Measurements from ENCODE around the gene C2orf81.
"Not testable (repeated sequence)": the region's sequence is repeated elsewhere in the genome, so short reads cannot be mapped to it uniquely, and the experiment has no call there.

Gene C2orf81

GRCh38 chr2:74427551-74427950 lies 6.1 kb upstream of the C2orf81 start:
- DNase-seq: no peak
- in situ Hi-C loops (cut with HindIII; ENCODE audit: low pct_ligation_motif_present, low pct_unique_long_range_greater_than_20kb, low sequenced_read_pairs): no loop called here

GRCh38 chr2:74426181-74426758 lies 4.9 kb upstream of the C2orf81 start:
- DNase-seq: no peak
- in situ Hi-C loops (cut with HindIII; ENCODE audit: low pct_ligation_motif_present, low pct_unique_long_range_greater_than_20kb, low sequenced_read_pairs): no loop called here

DNA sequence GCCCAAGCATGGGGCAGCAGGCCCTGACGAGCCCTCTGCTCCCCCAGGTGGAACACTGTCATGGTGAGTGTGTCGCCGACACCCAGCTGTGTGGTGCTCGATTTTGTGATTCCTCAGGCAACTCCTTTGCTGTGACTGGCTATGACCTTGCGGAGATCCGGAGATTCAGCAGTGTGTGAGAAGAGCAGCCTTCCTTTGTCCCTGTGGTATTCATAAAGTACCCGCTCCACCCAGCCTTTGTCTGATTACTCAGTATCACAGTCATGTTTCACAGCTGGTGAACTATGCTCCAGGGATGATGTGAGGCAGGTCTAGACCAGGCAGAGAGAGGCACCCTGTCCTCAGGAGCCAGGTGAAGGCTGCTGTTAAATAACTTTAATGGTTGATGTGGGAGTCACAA lies 4.1 kb upstream of the C2orf81 start:
- DNase-seq: no peak
- in situ Hi-C loops (cut with HindIII; ENCODE audit: low pct_ligation_motif_present, low pct_unique_long_range_greater_than_20kb, low sequenced_read_pairs): no loop called here

DNA sequence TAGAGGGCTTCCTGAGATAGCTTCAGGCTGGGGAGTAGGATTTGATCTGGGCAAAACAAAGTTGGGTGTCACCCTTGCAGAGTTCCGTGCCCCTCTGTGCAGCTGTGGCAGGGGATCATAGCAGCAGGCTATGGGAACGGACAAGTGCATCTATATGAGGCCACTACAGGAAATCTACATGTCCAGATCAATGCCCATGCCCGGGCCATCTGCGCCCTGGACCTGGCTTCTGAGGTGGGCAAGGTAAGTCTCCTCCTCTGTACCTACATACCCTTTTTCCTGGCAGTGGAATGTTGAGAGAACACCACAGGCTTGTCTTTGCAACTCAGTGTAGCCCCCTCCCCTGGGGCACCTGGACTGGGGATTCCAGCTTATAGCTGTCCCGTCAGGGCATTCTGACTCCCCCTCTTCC lies 3.6 kb upstream of the C2orf81 start:
- in situ Hi-C loops (cut with HindIII; ENCODE audit: low pct_ligation_motif_present, low pct_unique_long_range_greater_than_20kb, low sequenced_read_pairs): no loop called here
- no peak for DNase-seq

DNA sequence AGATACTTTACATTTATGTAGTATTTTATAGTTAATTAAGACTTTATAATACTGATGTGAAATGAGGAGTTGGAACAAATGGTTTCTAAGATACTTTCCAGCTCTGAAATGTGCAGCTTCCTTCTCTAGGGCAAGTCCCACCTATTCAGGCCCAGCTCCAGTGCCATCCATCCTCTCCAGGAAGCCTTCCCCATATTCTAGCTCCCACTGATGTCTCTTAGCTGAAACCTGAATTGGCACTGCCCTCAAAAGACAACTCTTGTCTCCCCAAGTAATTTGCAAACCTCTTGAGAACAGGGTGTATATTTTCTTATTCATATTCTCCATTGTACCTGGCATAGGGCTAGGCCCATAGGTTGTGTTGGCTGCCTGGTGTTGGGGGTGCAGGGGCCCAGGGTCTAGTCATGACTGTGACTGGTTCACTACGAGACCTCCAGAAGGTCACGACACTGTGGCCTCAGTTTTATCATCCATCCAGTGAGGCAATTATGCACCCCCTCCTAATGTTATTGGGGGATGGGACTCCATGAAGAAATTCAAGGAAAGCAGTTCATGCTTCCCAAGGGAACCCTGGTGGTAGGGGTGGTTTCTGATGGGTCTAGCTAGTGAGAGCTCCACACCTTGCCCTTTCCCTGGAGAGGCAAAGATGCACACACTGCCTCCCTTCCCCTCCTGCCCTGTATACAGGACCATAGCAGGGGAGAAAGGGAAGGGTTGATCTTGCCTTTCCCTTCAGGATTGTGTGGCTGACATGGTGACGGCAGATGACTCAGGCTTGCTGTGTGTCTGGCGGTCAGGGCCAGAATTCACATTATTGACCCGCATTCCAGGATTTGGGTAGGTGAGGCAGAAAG lies 2.9 kb upstream of the C2orf81 start:
- DNase-seq: no peak
- in situ Hi-C loops (cut with HindIII; ENCODE audit: low pct_ligation_motif_present, low pct_unique_long_range_greater_than_20kb, low sequenced_read_pairs): no loop called here

- DNase-seq: no peak
- in situ Hi-C loops (cut with HindIII; ENCODE audit: low pct_ligation_motif_present, low pct_unique_long_range_greater_than_20kb, low sequenced_read_pairs): no loop called here
Measured at GRCh38 chr2:74423231-74424095, 2.0 kb upstream of the C2orf81 start.

GRCh38 chr2:74420443-74421103 lies 846 bp downstream of the C2orf81 start:
- DNase-seq; in situ Hi-C loops (cut with HindIII; ENCODE audit: low pct_ligation_motif_present, low pct_unique_long_range_greater_than_20kb, low sequenced_read_pairs): not testable (repeated sequence)

DNA sequence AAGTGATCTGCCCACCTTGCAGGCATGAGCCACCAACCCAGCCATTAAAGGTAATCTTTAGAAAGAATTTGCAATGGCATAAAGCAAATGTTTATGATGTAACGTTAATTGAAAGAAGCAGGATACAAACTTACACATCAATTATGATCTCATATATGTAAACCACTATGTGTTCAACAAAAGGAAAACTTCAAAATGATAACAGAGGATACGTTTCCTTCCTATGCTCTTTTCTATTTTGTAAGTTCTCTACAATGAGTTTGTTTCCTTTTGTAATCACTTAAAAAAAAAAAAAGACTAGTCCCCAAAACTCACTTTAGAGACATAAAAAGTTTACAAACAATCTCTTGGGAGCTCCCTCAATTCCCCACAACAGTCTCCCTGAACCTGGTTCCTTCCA lies 1.4 kb downstream of the C2orf81 start:
- in situ Hi-C loops (cut with HindIII; ENCODE audit: low pct_ligation_motif_present, low pct_unique_long_range_greater_than_20kb, low sequenced_read_pairs): no loop called here
- no peak for DNase-seq

GRCh38 chr2:74419345-74419744 lies 2.1 kb downstream of the C2orf81 start:
- no peak for DNase-seq
- in situ Hi-C loops (cut with HindIII; ENCODE audit: low pct_ligation_motif_present, low pct_unique_long_range_greater_than_20kb, low sequenced_read_pairs): no loop called here

DNA sequence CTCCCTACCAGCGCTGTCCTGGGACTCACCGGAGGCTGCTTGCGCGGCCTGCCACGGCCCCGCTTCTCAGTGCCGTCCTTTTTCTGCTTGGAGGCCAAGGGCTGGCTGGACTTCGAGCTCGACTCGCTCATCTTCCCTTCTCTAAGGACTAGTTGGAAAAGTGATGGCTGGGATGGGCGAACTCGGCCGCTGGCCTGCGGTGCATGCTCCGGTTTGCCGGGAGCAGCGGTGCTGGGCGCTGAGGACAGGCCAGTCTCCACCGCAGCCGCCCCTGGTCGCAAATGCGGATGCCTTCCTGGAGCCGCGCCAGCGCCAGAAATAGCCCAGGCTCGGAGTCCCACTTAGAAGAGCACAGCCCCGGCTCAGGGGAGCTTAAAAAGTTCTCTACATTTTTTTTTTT lies 3.1 kb downstream of the C2orf81 start:
- DNase-seq: no peak
- in situ Hi-C loops (cut with HindIII; ENCODE audit: low pct_ligation_motif_present, low pct_unique_long_range_greater_than_20kb, low sequenced_read_pairs): no loop called here

- in situ Hi-C loops (cut with HindIII; ENCODE audit: low pct_ligation_motif_present, low pct_unique_long_range_greater_than_20kb, low sequenced_read_pairs): no loop called here
- DNase-seq: no peak
Measured at GRCh38 chr2:74417763-74418162, 3.7 kb downstream of the C2orf81 start.

- no peak for DNase-seq
- in situ Hi-C loops (cut with HindIII; ENCODE audit: low pct_ligation_motif_present, low pct_unique_long_range_greater_than_20kb, low sequenced_read_pairs): no loop called here
Measured at GRCh38 chr2:74417197-74417596, 4.2 kb downstream of the C2orf81 start.

GRCh38 chr2:74416778-74417177 lies 4.6 kb downstream of the C2orf81 start:
- in situ Hi-C loops (cut with HindIII; ENCODE audit: low pct_ligation_motif_present, low pct_unique_long_range_greater_than_20kb, low sequenced_read_pairs): no loop called here

DNA sequence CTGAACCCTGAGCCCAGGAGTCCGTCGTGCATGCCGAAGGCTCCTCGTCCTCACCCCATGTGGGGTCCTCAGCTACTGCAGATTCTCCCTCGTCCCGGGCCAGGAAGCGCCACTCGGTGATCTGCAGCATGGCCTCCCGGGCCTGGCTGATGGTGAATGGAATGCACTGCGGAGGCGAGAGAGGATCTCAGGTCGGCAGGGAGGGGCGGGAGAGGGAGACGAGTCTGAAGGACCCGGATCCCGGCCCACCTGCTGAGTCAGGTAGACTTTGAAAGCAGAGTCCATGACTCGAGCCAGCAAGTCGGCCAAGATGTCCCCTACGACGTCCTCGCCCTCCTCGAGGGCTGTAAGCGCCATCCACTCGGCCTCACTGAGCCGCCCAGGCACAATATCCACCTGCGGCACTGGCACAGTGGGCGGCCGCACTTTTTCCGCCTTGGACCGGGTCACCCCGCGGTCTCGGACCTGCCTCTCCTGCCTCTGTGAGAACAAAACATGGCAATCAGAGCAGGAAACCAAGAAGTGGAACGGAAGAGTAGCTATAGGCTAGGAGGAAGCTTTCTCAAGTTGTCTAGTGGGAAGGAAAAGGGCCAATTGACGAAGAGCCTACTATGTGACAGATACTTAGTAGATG lies 5.5 kb downstream of the C2orf81 start:
- in situ Hi-C loops (cut with HindIII; ENCODE audit: low pct_ligation_motif_present, low pct_unique_long_range_greater_than_20kb, low sequenced_read_pairs): no loop called here
- no peak for DNase-seq

More at GRCh38 chr2:74416778-74417177, 4.6 kb downstream of the C2orf81 start:
- no peak for DNase-seq

DNA sequence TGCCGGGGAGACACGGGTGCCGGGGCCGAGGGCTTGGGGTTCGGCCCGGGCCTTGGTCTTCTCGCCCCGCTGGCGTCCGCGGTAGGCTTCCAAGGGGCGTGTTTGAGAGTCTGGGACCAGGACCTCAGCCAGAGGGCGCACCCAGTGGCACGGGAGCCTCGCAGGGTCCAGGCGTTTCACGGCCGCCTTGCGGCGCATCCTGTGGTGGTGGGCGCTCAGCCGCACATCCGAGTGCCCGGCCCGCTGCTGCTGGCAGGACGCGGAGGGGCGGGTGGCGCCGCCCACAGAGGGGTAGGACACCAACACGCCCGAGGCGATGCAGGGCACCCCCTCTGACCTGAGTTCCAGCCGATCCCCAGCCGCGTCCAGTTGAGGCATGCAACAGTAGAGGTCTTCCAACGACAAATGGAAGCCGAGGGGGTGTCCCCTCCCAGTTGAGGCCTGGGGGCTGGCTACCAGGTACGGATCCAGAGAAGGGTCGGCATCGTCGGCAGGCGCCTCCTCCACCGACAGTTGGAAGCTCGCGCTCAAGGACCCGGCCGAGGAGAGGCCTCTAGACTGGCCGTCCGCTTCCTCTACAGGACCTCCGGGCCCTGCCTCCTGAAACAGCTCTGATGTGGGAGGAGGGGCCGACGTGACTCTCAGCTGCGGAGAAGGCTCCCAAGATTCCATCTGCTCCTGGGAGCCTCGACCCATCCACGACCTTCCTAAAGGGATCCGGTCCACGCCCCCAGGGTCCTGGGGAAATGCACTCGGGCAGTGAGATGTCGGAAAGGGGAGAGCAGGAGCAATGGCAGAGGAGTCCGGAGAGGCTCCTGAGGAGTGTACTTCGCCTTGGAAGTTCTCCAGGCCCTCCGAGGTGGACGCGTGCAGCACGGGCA lies 6.3 kb downstream of the C2orf81 start:
- DNase-seq: no peak
- in situ Hi-C loops (cut with HindIII; ENCODE audit: low pct_ligation_motif_present, low pct_unique_long_range_greater_than_20kb, low sequenced_read_pairs): no loop called here

GRCh38 chr2:74414441-74414840 lies 7.0 kb downstream of the C2orf81 start:
- in situ Hi-C loops (cut with HindIII; ENCODE audit: low pct_ligation_motif_present, low pct_unique_long_range_greater_than_20kb, low sequenced_read_pairs): no loop called here
- DNase-seq: no peak

GRCh38 chr2:74413001-74413698 lies 8.3 kb downstream of the C2orf81 start:
- no peak for DNase-seq
- in situ Hi-C loops (cut with HindIII; ENCODE audit: low pct_ligation_motif_present, low pct_unique_long_range_greater_than_20kb, low sequenced_read_pairs): no loop called here

All from ACHN (cell line).